GM12872 (cell line): Measurements from ENCODE around the gene CCIN.
A peak's percentile ranks its signal among the peaks of the same experiment; 100 is the strongest.

Experiments used
- TF ChIP-seq, protein P1 (sequence below): IDR thresholded peaks from 3 replicates; pipeline ENCODE4 v1.5.1; 2011; ENCODE audit warnings: low read depth, mild to moderate bottlenecking, low read length, moderate library complexity; ENCODE audit not compliant: insufficient read depth

The CCIN gene

DNA sequence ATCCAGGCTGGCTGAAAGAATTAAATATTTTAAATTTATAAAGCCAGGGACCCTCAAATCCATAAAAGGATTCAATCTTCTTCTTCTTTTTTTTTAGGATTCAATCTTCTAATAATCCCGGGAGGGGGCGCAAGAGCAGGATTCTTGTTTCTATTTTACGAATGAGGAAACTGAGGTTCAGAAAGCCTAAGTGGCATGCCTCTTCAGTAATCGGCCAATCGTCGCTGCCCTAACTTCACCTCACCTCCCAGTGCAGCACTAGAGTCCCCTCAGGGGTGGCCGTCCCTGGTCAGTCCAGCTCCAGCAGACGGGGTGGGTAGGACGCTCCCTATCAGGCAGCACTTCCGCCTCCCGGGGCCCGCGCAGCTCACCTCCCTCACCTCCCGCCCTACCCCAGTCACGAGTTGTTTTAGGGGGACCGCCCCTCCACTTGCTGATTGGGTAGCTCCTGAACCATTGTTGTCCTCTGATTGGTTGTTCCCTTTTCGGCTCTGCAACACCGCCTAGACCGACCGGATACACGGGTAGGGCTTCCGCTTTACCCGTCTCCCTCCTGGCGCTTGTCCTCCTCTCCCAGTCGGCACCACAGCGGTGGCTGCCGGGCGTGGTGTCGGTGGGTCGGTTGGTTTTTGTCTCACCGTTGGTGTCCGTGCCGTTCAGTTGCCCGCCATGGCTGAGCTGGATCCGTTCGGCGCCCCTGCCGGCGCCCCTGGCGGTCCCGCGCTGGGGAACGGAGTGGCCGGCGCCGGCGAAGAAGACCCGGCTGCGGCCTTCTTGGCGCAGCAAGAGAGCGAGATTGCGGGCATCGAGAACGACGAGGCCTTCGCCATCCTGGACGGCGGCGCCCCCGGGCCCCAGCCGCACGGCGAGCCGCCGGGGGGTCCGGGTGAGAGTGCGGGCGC is 21.5 kb downstream of the CCIN start, which contains the start of gene CLTA:
Gene CLTA (plus strand): TSS at position 534 of the 902 bp plus-strand sequence. CDS start 136 bp downstream, at position 670.
- TF ChIP-seq, protein P1, sequence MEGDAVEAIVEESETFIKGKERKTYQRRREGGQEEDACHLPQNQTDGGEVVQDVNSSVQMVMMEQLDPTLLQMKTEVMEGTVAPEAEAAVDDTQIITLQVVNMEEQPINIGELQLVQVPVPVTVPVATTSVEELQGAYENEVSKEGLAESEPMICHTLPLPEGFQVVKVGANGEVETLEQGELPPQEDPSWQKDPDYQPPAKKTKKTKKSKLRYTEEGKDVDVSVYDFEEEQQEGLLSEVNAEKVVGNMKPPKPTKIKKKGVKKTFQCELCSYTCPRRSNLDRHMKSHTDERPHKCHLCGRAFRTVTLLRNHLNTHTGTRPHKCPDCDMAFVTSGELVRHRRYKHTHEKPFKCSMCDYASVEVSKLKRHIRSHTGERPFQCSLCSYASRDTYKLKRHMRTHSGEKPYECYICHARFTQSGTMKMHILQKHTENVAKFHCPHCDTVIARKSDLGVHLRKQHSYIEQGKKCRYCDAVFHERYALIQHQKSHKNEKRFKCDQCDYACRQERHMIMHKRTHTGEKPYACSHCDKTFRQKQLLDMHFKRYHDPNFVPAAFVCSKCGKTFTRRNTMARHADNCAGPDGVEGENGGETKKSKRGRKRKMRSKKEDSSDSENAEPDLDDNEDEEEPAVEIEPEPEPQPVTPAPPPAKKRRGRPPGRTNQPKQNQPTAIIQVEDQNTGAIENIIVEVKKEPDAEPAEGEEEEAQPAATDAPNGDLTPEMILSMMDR: peak; percentile 58; the same call in 2 of the 3 replicates

DNA sequence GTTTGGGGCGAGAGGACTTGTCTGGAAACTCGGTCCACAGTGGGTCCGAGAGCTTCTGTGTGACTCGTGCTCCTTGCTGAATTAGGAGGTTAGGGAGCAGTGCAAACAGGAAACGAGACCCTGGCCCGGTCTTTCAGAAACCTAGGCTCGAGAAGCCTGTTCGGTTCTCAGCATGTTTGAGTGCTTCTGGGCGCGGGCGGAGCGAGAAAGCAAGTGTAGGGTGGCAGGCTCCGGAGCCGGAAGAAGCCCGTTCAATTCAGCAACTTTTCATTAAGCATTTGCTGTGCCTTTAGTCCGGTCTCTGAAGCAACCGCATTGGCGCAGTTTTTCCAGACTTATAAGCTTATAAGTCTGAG is 22.1 kb downstream of the CCIN start:
- TF ChIP-seq, protein P1: no peak

DNA sequence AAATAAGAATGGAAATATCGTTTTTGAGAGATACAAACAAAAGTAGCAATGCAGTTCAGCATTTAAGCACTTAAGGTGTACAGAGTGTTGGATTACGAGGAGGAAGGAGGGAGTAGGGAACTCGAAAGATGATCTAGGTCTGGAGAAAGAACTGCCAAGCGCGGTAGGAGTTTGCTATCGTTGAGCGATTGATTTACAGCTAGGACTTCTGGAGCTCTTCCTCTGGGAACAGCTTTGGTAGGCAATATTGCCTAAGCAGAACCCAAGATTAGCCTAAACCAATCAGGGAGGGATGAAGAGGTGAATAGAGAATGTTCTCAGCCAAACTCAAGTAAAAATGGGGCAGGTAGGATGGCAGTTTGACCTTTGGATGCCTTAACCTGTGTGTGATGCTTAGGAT is 22.5 kb downstream of the CCIN start:
- TF ChIP-seq, protein P1: no peak

- TF ChIP-seq, protein P1: no peak
These were observed 23.0 kb downstream of the CCIN start for GRCh38 chr9:36192196-36192595.

- TF ChIP-seq, protein P1: no peak
These were observed 23.8 kb downstream of the CCIN start for GRCh38 chr9:36193023-36193422.

DNA sequence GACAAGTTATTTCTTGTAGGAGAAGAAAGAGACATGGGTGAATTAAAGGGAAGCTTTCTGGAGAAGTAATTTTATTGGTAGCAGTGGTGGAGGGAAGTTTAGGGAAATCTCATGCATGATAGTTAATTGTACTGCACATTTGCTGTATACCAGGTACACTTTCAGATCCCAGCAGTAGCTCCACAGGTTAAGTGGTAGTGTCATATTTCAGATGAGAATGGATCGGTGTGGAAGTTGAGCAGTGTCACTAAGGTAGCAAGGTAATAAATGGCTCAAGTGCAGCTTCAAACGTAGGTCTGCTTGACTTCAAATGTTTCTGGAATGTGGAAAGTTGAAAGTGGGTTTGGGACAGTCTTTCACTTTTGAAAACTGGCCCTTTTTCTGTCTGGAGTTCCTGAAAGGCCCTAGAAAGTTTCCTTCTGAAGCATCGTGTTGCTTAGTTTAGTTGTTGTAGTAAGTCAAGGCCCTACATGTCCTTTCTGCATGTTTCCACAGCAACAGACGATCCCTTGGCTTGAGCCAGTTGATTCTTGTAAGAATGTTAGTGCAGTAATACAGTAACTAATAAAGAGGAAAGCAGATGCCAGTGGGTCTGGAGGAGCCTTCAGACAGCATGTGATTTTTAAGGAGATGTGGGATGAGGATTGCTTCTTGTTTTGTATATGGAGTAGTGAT is 25.3 kb downstream of the CCIN start:
- TF ChIP-seq, protein P1: no peak

DNA sequence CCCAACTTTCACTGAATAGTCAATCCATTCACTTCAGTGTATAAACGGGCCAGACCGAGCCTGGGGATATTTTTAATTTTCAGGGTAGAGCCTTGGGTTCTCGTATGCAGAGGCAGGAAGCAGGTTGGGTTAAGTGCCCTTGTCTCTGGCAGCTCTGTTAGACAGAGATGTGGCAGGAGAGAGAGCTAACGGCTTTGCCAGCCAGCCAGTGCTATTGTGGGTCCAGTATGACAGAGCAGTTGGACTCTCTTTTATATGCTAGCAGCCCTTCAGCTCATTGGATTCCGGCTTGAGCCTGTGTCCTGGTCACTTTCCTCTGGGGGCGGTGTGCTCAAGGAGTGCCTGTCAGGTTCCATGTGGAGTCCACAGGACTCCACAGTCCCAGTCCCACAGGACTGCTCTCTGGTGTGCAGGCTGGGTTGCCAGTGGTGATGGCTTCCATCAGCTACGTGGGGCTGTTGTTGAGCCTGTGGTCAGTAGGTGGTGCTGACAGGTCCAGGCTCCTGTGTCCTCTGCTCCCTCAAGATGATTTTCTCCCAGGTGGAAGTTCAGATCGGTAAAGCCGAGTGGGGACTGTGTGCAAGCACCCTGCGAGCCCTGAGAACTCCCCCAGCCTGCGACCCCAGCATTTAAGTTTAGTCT is 35.8 kb downstream of the CCIN start:
- TF ChIP-seq, protein P1: 0 out of 3 replicates have a peak, but pooled peaks have one; percentile 14
